GM11168 (cell line): Measurements from ENCODE around the gene PDGFD.

Experiments
- in situ Hi-C: fragments of 300-500 bp; cut with MboI; formaldehyde crosslinking; loops from one replicate; pipeline ENCODE4 v1.12.0; 2022; ENCODE audit warnings: low sequenced_read_pairs; ENCODE audit not compliant: unreplicated experiment

The PDGFD gene

DNA sequence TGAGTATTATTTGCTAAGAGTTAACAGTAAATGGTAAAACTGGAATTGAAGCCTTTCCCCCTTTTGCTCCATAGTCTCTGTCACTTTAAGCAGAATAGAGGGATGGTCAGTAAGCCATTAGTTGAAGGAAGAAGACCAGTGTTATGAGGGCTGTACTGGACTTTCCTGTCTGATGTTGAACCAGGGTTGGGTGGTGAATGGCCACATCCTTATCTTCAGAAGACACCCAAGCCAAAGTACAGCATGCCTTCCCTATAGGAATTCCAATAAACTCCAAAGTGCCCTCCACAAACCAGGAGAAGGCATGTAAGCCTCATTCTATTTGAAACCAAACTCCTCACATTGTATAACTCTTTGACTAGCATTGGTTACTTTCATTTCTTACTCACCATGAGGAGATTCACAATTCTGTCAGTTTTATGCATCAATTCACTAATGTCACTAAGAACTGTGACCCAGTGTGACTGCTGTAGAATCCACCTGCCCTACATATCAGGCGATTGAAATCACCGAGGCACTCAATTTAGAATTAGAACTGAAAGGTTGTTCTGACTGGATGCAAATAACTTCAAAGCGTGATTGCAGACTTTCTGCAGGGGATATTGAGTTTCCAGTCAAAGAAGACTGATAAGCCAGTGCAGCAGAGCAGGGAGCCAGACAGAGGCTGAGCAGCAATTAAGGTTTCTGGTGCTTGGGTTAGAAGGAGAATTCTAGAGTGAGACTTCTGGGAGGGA is 234.6 kb downstream of the PDGFD start:
- in situ Hi-C loops = loop anchor here (10.0 kb wide), 1 partner anchor 225 kb away; no protein-coding TSS in a partner anchor

DNA sequence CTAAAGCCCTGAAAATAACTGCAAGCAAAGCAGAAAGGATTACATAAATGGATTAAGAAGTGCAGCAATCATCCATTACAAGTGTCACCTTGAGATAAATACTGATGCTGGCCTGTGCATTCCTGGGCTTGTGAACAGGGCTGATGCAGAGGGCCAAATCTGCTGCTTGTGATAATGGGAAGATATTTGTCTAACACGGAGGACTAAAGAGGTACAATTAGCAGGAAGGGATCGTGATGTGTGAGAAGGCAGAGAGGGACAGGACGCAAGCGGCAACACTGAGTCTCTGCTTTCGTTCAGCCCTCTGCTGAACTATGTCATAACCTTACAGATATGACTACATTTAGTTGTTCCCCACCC is 235.2 kb downstream of the PDGFD start:
- in situ Hi-C loops = loop anchor here (10.0 kb wide), 1 partner anchor 226 kb away; no protein-coding TSS in a partner anchor

DNA sequence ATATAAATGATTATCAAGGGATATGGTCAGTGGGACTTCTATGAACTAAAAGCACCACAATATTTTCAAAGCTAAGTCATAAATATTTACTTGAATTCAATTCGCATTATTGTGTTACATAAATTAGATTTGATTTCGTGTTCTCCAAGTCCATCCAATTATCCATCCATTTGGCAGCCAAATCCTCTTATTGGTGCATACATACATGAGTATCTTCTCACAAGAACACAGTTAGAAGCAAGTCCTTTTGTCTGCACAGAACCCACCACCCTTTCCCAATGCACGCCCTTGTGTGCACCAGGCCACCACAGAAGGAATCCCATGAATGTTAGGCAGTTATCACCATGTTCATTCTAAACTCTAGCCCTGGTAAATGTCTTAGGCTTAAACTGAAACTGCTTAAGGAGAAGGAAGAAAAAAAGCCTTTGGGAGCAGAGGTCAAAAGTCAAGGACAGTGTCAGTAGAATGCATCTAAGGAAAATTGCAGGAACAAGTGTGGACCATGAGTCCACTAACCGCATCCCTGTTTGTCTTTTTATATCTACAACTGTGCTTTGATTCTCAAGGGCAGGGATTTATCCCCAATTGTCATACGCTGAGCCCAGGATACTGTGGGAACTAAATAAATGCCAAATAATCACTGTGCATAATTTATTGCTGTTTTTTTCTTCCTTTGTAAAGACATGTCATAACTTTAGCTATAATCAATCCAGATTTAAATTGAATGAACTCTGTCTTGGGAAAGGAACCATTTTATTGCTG is 235.7 kb downstream of the PDGFD start:
- in situ Hi-C loops = loop anchor here (10.0 kb wide), 1 partner anchor 227 kb away; no protein-coding TSS in a partner anchor

DNA sequence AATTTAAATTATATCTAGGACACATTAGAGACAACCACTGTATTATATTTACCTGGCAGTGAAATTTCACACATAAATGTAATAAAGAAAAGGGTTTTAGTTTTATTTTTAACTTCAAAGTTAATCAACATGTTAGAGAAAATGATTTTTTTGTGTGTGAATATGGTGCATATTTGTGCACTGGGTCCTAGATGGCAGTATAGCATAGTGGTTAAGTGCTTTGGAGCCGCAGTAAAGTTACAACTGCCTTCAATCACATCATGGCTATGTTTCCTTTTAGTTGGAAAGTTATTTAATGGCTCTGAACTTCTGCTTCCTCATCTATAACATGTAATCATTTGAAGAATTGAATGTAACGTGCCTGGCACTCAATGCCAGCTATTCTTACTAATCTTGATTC is 236.4 kb downstream of the PDGFD start:
- in situ Hi-C loops = loop anchor here (10.0 kb wide), 1 partner anchor 227 kb away; no protein-coding TSS in a partner anchor

DNA sequence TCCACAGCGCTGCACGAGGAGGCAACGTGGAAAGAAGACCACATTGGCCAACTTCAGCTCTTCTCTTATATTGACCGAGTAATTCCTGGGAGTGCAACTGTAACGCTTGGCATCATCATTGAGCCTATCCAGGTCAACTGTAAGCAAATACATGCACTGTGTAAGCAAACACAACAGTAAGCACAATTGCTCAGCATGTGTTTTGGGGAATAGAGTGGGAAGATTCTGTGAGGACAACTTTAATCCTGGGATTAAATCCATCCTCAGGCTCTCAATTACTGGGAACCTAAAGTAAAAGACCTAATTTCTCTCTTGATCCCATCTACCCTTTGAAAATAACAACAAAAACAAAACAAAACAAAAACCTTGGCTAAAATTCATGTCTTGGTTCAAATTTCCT is 237.0 kb downstream of the PDGFD start:
- in situ Hi-C loops = loop anchor here (10.0 kb wide), 1 partner anchor 228 kb away; no protein-coding TSS in a partner anchor

DNA sequence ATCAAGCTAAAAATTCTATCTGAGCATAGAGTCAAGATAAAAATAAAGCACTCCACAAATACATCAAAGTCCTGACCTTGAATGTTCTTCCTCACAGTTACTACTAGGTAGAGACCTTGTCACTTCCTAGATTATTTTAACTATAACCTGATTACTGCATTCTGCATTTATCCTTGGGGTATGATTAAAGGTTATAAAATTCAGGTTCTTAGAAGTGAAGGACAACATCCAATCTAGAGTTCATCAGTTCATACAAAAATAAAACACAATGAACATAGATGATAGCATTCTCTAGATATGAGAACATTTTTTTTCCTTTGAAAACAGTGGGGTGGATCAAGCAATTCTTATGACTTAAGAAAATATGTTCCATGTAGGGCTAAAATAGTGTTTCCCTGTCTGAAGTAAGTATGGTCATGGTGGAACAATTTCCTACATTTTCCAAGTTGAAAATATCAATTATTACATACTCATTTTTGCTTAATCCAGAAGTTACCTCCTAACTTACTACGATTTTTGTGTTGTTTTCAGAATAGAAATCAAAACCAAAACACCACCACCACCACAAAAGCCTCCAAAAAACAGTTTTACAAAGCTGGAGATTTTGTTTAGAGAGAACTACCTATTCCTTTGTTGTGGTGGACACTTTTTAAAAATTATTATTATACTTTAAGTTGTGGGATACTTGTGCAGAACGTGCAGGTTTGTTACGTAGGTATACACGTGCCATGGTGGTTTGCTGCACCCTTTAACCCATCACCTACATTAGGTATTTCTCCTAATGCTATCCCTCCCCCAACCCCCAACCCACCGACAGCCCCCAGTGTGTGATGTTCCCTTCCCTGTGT is 239.6 kb downstream of the PDGFD start:
- in situ Hi-C loops = loop anchor here (10.0 to 25.0 kb wide), 2 partner anchors 230 to 413 kb away; no protein-coding TSS in a partner anchor

DNA sequence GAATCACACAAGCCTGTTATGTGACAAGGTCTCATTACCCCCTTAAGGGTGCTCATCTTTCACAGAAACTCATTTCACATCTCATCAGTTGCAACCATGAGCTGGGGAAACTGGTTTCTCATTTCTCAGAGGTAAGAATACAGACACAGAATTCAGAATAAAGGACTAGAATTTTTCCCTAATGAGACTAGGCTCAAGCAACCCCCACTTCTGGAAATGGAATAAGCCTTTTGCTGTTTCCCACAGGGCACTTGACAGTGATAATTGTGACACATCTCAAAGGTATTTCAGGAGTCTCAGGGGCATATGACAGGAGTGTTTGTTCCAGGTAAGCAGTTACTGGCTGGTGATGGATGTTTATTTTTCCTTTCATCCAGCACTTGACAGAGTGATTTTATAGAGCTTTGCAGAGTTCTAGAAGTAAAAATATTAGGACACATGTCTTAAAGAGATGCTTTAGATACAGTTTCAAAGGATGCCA is 240.5 kb downstream of the PDGFD start:
- in situ Hi-C loops = loop anchor here (10.0 to 25.0 kb wide), 2 partner anchors 231 to 414 kb away; no protein-coding TSS in a partner anchor

DNA sequence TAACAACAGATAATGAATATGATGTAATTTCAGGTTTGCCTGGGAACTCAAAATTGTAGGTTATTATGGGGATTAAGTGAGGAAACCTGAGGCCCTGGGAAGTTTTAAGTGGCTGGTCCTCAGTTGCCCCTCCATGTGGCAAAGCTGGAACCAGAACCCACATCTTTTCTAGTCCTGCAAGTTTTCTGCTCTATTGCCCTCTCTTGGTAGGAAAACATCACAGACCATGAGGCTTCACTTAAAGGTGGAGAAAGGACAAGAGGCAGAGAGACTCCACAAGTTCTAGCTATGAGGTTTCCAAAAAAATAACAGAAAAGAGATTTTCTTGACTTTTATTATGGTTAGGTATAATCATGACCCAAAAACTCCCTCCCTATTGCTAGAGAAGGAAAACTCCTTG is 243.0 kb downstream of the PDGFD start:
- in situ Hi-C loops = loop anchor here (10.0 to 25.0 kb wide), 2 partner anchors 234 to 416 kb away; no protein-coding TSS in a partner anchor

DNA sequence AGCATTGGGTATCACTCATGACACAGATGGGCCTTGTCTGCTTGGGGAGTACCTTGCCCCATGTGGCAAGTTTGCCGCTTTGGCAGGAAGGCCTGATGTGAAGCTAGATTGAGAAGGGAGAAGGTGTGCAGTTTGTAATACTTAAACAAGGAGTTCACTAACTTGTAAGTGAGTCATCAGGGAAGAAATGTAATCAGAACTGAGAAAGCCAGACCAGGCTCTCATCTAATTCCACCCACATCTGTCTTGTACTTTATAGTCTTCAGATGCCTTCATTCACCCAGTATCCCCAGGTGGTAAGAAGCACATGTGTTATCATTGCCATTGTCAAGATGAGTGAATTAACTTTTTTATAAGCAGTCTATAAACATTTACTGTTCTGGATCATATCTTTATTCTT is 243.5 kb downstream of the PDGFD start:
- in situ Hi-C loops = loop anchor here (10.0 to 25.0 kb wide), 2 partner anchors 234 to 417 kb away; no protein-coding TSS in a partner anchor

DNA sequence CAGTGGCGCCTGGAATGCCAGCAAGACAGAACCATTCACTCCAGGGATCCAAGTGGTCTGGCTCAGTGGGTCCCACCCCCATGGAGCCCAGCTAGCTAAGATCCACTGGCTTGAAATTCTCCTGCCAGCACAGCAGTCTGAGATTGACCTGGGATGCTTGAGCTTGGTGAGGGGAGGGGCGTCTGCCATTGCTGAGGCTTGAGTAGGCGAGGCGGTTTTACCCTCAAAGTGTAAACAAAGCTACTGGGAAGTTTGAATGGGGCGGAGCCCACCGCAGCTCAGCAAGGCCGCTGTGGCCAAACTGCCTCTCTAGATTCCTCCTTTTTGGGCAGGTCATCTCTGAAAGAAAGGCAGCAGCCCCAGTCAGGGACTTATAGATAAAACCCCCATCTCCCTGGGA is 253.2 kb downstream of the PDGFD start:
- in situ Hi-C loops = loop anchor here (25.0 kb wide), 1 partner anchor 427 kb away; no protein-coding TSS in a partner anchor

DNA sequence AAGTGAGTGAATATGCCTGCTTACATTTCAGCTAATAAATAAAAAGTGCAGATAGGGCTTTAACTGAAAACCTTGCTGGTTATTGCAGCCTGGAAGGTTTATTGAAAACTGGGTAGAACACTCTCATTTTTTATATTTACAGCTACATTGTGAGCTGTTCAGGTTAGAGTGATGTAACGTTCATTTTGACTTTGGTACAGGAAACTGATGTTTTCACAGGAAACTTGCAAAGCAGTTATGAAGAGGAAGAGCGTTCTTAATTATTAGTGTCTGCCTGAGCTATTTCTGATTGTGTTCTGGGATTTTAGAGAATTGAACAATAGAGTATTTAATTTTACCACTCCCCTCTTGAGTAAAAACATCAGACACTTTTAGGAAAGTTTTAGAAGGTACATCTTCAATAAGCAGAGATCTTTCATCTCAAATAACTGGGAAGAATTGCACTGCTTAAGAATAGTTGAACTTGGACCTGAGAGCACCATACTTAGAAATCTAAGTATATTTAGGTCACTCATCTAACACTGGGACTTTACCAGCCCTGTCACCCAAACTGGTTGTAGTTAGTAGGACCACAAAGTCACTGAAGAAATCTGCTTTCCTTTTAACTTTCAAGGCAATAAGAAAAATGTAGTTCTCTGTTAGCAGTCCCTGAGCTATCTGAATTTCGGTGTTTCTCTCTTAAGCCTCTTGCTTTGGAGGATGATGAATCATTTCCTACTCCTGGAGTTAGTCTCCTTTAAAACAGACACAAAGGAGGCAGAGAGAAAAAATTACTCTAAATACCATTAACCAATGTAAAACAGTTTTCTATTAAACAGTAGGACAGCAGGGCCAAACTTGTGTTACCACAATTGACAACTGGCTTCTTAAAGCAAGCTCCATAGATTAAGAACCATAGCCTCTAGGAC is 256.1 kb downstream of the PDGFD start:
- in situ Hi-C loops = loop anchor here (25.0 kb wide), 1 partner anchor 429 kb away; no protein-coding TSS in a partner anchor

DNA sequence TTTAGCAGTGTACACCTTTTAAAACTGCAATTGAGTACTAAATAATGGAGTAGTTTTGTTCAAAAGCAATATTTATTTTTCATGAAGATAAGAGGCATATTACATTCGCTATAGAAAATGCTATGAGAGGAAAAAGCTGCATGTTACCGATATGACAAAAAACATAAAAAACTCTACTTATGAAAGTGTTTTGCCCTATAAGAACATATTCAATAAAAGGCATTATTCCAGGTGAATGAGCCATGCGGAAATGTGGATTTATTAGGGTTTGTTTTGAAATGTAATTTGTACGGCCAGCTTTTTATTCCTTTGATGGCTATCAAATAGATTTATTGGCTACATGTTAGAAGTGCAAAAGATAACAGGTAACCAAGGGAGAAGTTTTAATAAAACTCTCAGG is 256.8 kb downstream of the PDGFD start:
- in situ Hi-C loops = loop anchor here (25.0 kb wide), 1 partner anchor 430 kb away; no protein-coding TSS in a partner anchor

DNA sequence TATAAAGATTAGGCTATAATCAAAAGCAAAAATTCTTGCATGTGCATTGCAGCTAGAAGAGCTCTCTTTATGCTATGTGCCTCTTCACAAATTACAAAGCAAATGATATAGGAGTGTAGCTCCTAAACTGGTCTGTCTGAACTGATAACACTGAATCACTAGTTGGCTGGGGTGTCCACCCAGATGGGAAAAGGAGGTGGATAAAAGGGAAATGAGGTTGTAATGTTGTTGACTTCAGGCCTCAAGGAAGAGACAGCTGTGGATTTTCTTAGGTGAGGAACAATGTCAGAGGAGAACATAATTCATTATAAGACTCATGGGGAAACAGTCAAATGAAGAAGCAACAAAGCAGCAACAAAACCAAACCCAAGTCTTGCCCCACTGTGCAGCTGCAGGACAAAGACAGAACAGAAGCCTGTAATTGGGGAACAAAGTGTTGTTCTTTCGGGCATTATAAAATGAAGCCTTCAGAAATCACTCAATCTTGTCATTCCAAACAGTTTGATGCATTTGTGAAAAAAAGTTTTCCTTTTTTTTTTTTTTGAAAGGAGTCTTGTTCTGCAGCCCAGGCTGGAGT is 257.6 kb downstream of the PDGFD start:
- in situ Hi-C loops = loop anchor here (25.0 kb wide), 1 partner anchor 431 kb away; no protein-coding TSS in a partner anchor

DNA sequence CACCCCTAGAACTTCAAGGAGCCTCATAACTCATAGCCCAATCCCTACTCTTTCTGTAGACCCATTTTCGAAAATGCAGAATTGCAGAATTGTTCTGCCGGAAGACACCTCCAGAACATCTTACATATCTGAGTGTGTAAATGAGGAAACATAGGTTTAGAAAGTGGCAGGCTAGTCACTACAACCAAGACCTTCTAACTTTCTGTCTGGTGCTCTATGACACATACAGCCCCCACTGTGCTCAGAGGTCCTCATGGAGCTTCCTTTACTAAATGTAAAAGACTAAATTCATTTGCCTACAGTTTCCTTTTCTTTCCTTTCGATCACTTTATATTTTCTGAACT is 259.7 kb downstream of the PDGFD start:
- in situ Hi-C loops = loop anchor here (25.0 kb wide), 1 partner anchor 433 kb away; no protein-coding TSS in a partner anchor

DNA sequence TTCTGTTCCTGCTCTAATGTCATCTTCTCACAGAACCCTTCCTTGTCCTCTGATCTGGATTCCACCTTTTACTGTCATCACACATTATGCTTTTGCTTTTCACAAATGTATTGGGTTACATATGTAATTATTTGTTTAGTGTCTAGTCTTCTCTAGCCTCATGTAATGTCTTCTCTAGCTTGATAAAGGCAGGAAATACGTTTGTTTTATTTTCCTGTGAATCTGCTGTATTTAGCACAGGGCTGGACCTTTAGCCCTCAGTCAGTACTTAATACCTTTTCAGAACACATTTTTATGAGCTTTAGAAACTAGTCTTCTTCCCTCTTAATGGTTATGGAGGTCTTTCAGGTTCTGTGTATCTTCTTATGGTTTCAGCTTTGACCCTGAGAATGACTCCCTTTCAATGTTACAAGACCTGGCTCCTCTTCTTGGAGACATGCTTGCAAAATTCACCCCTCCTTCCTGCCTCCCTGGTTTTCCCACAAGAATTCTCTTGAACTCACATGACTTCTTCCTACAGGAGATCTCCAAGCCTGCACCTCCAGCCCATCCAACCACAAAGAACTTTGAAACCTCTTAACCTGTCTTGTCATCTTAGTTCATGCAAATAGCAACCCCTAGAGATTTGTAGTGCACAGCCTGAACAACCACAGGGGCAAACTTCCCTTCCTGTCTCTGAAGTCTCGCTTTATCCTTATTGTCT is 260.2 kb downstream of the PDGFD start:
- in situ Hi-C loops = loop anchor here (25.0 kb wide), 1 partner anchor 434 kb away; no protein-coding TSS in a partner anchor

DNA sequence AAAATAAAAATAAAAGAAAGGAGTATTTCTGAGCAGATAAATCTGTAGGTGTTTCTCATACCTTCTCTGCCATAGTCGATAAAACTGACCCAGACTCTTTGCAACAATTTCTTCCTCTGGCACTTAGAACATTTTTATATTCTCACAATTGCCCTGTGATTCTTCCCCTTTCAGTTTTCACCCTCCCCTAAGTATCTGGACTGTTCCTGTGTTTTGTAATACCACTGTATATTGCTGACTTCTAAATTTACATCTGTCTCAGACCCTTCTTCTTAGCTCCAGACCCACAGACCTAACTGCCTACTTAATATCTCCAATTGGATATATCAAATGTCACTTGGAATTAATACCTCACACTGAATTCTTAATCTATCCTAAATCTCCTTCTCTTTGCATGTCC is 261.0 kb downstream of the PDGFD start:
- in situ Hi-C loops = loop anchor here (25.0 kb wide), 1 partner anchor 434 kb away; no protein-coding TSS in a partner anchor

DNA sequence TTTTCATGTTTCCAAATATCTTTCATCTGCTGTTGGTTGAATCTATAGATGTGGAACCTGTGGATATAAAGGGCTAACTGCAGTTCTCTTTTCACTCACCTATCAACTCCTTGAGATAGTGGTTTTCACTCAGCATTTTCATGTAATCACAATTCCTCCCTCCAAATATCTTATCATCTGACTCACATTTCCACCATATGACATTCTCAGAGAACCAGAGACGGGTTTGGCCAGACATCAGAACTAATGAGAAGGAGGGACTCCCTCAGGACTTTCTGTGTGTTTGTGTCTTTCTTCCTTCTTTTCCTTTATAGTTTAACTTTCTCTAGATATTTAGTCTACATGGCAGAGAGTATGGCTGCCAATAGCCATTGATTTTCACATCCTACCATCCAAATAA is 262.3 kb downstream of the PDGFD start:
- in situ Hi-C loops = loop anchor here (25.0 kb wide), 1 partner anchor 436 kb away; no protein-coding TSS in a partner anchor
